Medulla oblongata (tissue), 1 donor: ENCODE data around the gene SYNJ1.
"Not testable (repeated sequence)": the region's sequence is repeated elsewhere in the genome, so short reads cannot be mapped to it uniquely, and the experiment has no call there.

Source experiments
- DNase-seq: peaks from one replicate; pipeline ENCODE4 v3.0.0-alpha.2; 2015; ENCODE audit errors: extremely low spot score

SYNJ1 gene

GRCh38 chr21:32613436-32614043 is 114.3 kb downstream of the SYNJ1 start:
- DNase-seq: no peak

GRCh38 chr21:32612999-32613337 is 114.8 kb downstream of the SYNJ1 start:
- DNase-seq: no peak

- DNase-seq: peak; percentile 94
Measured at GRCh38 chr21:32612075-32612998, 115.5 kb downstream of the SYNJ1 start, which contains the start of gene CFAP298. Gene CFAP298, minus strand, starts transcription at chr21:32612377. Its CDS starts 134 bp downstream, at chr21:32612243.

GRCh38 chr21:32611471-32611997 is 116.3 kb downstream of the SYNJ1 start:
- DNase-seq: peak; percentile 6

- not testable (repeated sequence) for DNase-seq
Measured at GRCh38 chr21:32610940-32611339, 116.9 kb downstream of the SYNJ1 start.

- DNase-seq: no peak
Measured at GRCh38 chr21:32608851-32609250, 119.0 kb downstream of the SYNJ1 start.

- DNase-seq: no peak
Measured at GRCh38 chr21:32605469-32605868, 122.3 kb downstream of the SYNJ1 start.

GRCh38 chr21:32604464-32604863 is 123.3 kb downstream of the SYNJ1 start:
- no peak for DNase-seq

- DNase-seq: no peak
Measured at GRCh38 chr21:32603131-32603530, 124.7 kb downstream of the SYNJ1 start.

- DNase-seq: no peak
Measured at GRCh38 chr21:32602099-32602498, 125.7 kb downstream of the SYNJ1 start.

GRCh38 chr21:32599526-32599925 is 128.3 kb downstream of the SYNJ1 start:
- DNase-seq: no peak

- no peak for DNase-seq
Measured at GRCh38 chr21:32599091-32599490, 128.7 kb downstream of the SYNJ1 start.

- no peak for DNase-seq
Measured at GRCh38 chr21:32597205-32597604, 130.6 kb downstream of the SYNJ1 start.

GRCh38 chr21:32595431-32595830 is 132.4 kb downstream of the SYNJ1 start:
- DNase-seq: no peak

- no peak for DNase-seq
Measured at GRCh38 chr21:32593690-32594089, 134.1 kb downstream of the SYNJ1 start.

GRCh38 chr21:32592929-32593502 is 134.8 kb downstream of the SYNJ1 start:
- no peak for DNase-seq

GRCh38 chr21:32590130-32590529 is 137.7 kb downstream of the SYNJ1 start:
- no peak for DNase-seq

- no peak for DNase-seq
Measured at GRCh38 chr21:32587651-32588050, 140.2 kb downstream of the SYNJ1 start.

GRCh38 chr21:32587120-32587519 is 140.7 kb downstream of the SYNJ1 start:
- no peak for DNase-seq

- no peak for DNase-seq
Measured at GRCh38 chr21:32585970-32586369, 141.8 kb downstream of the SYNJ1 start.

GRCh38 chr21:32585042-32585710 is 142.6 kb downstream of the SYNJ1 start, which contains the start of gene TCP10L:
Gene TCP10L, minus strand, starts transcription at chr21:32585523. Its CDS starts 1,219 bp downstream, at chr21:32584304.
- no peak for DNase-seq

GRCh38 chr21:32584472-32584871 is 143.3 kb downstream of the SYNJ1 start:
- DNase-seq: no peak
